ENCODE results near the gene RNF150. TPM values are rescaled to one million over a fixed set of nuclear protein-coding genes. Genes with fewer than 3 reads are reported as not detected.
"Not testable (repeated sequence)": the region's sequence is repeated elsewhere in the genome, so short reads cannot be mapped to it uniquely, and the experiment has no call there.

Gene RNF150
- polyA plus RNA-seq, 4 donors, result 26.0 to 28.6 (median 27.1) TPM

GRCh38 chr4:140837736-140838135 lies 295.5 kb downstream of the RNF150 start:
- no peak for DNase-seq (ENCODE audit: low read depth in 4 of 4, low spot score in 3 of 4)

GRCh38 chr4:140834839-140835495 lies 298.3 kb downstream of the RNF150 start:
- no peak for DNase-seq (ENCODE audit: low read depth in 4 of 4, low spot score in 3 of 4)

GRCh38 chr4:140833280-140833679 lies 300.0 kb downstream of the RNF150 start:
- no peak for DNase-seq (ENCODE audit: low read depth in 4 of 4, low spot score in 3 of 4)

GRCh38 chr4:140829825-140830224 lies 303.4 kb downstream of the RNF150 start:
- DNase-seq (ENCODE audit: low read depth in 4 of 4, low spot score in 3 of 4), result no peak

GRCh38 chr4:140826701-140827027 lies 306.6 kb downstream of the RNF150 start:
- no peak for DNase-seq (ENCODE audit: low read depth in 4 of 4, low spot score in 3 of 4)

GRCh38 chr4:140820520-140820919 lies 312.7 kb downstream of the RNF150 start:
- DNase-seq (ENCODE audit: low read depth in 4 of 4, low spot score in 3 of 4), result not testable (repeated sequence)

- no peak for DNase-seq (ENCODE audit: low read depth in 4 of 4, low spot score in 3 of 4)
These were observed 313.7 kb downstream of the RNF150 start for GRCh38 chr4:140819610-140820009.

GRCh38 chr4:140818433-140818832 lies 314.8 kb downstream of the RNF150 start:
- no peak for DNase-seq (ENCODE audit: low read depth in 4 of 4, low spot score in 3 of 4)

GRCh38 chr4:140816806-140817510 lies 316.3 kb downstream of the RNF150 start:
- DNase-seq (ENCODE audit: low read depth in 4 of 4, low spot score in 3 of 4), result no peak

GRCh38 chr4:140813804-140814203 lies 319.5 kb downstream of the RNF150 start:
- no peak for DNase-seq (ENCODE audit: low read depth in 4 of 4, low spot score in 3 of 4)

GRCh38 chr4:140812916-140813315 lies 320.4 kb downstream of the RNF150 start:
- no peak for DNase-seq (ENCODE audit: low read depth in 4 of 4, low spot score in 3 of 4)

- DNase-seq (ENCODE audit: low read depth in 4 of 4, low spot score in 3 of 4), result no peak
These were observed 321.8 kb downstream of the RNF150 start for GRCh38 chr4:140811429-140811828.

- not testable (repeated sequence) for DNase-seq (ENCODE audit: low read depth in 4 of 4, low spot score in 3 of 4)
These were observed 322.6 kb downstream of the RNF150 start for GRCh38 chr4:140810591-140811169.

Other genes starting within 250 kb of the RNF150 start
- 10 to 100 TPM; 51.1 to 62.3 (median 57.7) TPM for gene ZNF330, start 87.4 kb upstream of the RNF150 start, polyA plus RNA-seq (ENCODE audit: insufficient read length in 4 of 4)

All from right renal pelvis (tissue), 4 donors.